HepG2 (cell line): ENCODE data around the gene ZC3H12A. TPM values are rescaled to one million over a fixed set of nuclear protein-coding genes. Genes with fewer than 3 reads are reported as not detected.

Experiments
- ASH2L ChIP-seq: fragments of 300-600, 200-600 bp; sonication (generic); IDR thresholded peaks from 2 replicates; pipeline ENCODE4 v1.7.0; 2017; ENCODE audit warnings: low read depth, mild to moderate bottlenecking, moderate library complexity, mixed read lengths, low read length; ENCODE audit not compliant: insufficient read length
- FOSL1 ChIP-seq: sonication (generic); formaldehyde crosslinking; IDR thresholded peaks from 2 replicates; pipeline ENCODE4 v1.9.0; 2021; ENCODE audit warnings: missing genetic modification reagents, borderline replicate concordance
- HMG20B ChIP-seq: conservative IDR thresholded peaks from 2 replicates; pipeline ENCODE4 v1.6.1; 2016; ENCODE audit warnings: missing genetic modification reagents, missing compliant biosample characterization
- HOXA3 ChIP-seq: sonication (generic); formaldehyde crosslinking; IDR thresholded peaks from 2 replicates; pipeline ENCODE4 v1.5.0; 2020; ENCODE audit warnings: missing genetic modification reagents
- KLF6 ChIP-seq: IDR thresholded peaks from 2 replicates; pipeline ENCODE4 v1.8.0; 2016; ENCODE audit warnings: missing biosample characterization, missing genetic modification reagents
- MXD4 ChIP-seq: IDR thresholded peaks from 2 replicates; pipeline ENCODE4 v1.6.1; 2016; ENCODE audit warnings: mild to moderate bottlenecking, missing biosample characterization, missing genetic modification reagents
- NR2F2 ChIP-seq: IDR thresholded peaks from 2 replicates; pipeline ENCODE4 v1.6.1; 2012; ENCODE audit warnings: low read depth, inconsistent platforms, borderline replicate concordance
- SMARCC2 ChIP-seq: fragments of 450-650 bp; IDR thresholded peaks from 2 replicates; pipeline ENCODE4 v1.6.1; 2017; ENCODE audit warnings: antibody characterized with exemption, mild to moderate bottlenecking
- SP4 ChIP-seq: sonication (generic); formaldehyde crosslinking; IDR thresholded peaks from 2 replicates; pipeline ENCODE4 v1.8.1; 2023; ENCODE audit warnings: mild to moderate bottlenecking, missing genetic modification reagents
- TARDBP ChIP-seq: sonication (generic); formaldehyde crosslinking; IDR thresholded peaks from 2 replicates; pipeline ENCODE4 v1.8.0; 2022; ENCODE audit warnings: mild to moderate bottlenecking, missing genetic modification reagents
- THAP11 ChIP-seq: IDR thresholded peaks from 2 replicates; pipeline ENCODE4 v1.6.1; 2016; ENCODE audit warnings: missing biosample characterization, missing genetic modification reagents
- THAP7 ChIP-seq: sonication (generic); formaldehyde crosslinking; IDR thresholded peaks from 2 replicates; pipeline ENCODE4 v1.8.1; 2023; ENCODE audit warnings: mild to moderate bottlenecking, missing genetic modification reagents
- ZBTB20 ChIP-seq: sonication (generic); formaldehyde crosslinking; IDR thresholded peaks from 2 replicates; pipeline ENCODE4 v1.8.1; 2023; ENCODE audit warnings: missing genetic modification reagents, low read depth, mild to moderate bottlenecking, borderline replicate concordance
- ZBTB40 ChIP-seq, 2 experiments: fragments of 450-650 bp in 1 of 2; sonication (generic) in 1 of 2; formaldehyde crosslinking in 1 of 2; IDR thresholded peaks; 2 replicates each; pipeline versions ENCODE4 v1.6.1 to v1.8.0; 2016 to 2022; ENCODE audit warnings: antibody characterized with exemption in 1 of 2, mild to moderate bottlenecking in 1 of 2, missing genetic modification reagents in 1 of 2
- ZFAT ChIP-seq: sonication (generic); formaldehyde crosslinking; conservative IDR thresholded peaks from 2 replicates; pipeline ENCODE4 v1.8.1; 2023; ENCODE audit warnings: missing genetic modification reagents, inconsistent platforms
- ZFP36L2 ChIP-seq: sonication (generic); formaldehyde crosslinking; IDR thresholded peaks from 2 replicates; pipeline ENCODE4 v1.4.0; 2020; ENCODE audit warnings: missing genetic modification reagents
- ZNF431 ChIP-seq: sonication (generic); formaldehyde crosslinking; IDR thresholded peaks from 2 replicates; pipeline ENCODE4 v1.9.0; 2022; ENCODE audit warnings: missing genetic modification reagents, low read depth, mild to moderate bottlenecking, borderline replicate concordance
- ZNF605 ChIP-seq: sonication (generic); formaldehyde crosslinking; IDR thresholded peaks from 2 replicates; pipeline ENCODE4 v1.8.0; 2022; ENCODE audit warnings: mild to moderate bottlenecking, missing genetic modification reagents
- ZNF777 ChIP-seq: sonication (generic); formaldehyde crosslinking; IDR thresholded peaks from 2 replicates; pipeline ENCODE4 v1.4.0; 2020; ENCODE audit warnings: missing genetic modification reagents
- polyA plus RNA-seq, 8 experiments: library from polyadenylated mRNA; depleted of rRNA in 3 of 8; stranded (reverse) in 7 of 8; unstranded in 1 of 8; fragments of >200 nt; fragmentation: Illumina TruSeq in 4 of 8; extraction: Trizol in 4 of 8; gene quantifications; 2 replicates each; pipeline versions ENCODE4 v1.2.1 to v1.2.3, GENCODE V29; 2011 to 2016; ENCODE audit warnings: low read depth in 4 of 8, missing spikeins in 1 of 8, mixed read lengths in 1 of 8; ENCODE audit not compliant: insufficient read depth in 1 of 8
- total RNA-seq, 5 experiments: library from RNA; depleted of rRNA; stranded (reverse); fragments of >200 nt; fragmentation: Illumina TruSeq; extraction: Trizol; gene quantifications; 2 replicates each; pipeline ENCODE4 v1.2.3, GENCODE V29; 2016; ENCODE audit warnings: low read depth in 1 of 5

Gene ZC3H12A
- total and polyA plus RNA-seq, 2 of the 13 experiments (the other 11 are each of a cell fraction or from before 2014, with no cell fraction given), result 6.8 to 13.3 TPM

GRCh38 chr1:37479255-37480124 lies 5.1 kb downstream of the ZC3H12A start (continued):
- TF ChIP-seq THAP7 (CRISPR knock-in tag), result peak; percentile 26; the same call in 1 of the 2 replicates
- TF ChIP-seq ZNF605 (CRISPR knock-in tag), result peak; percentile 76
- peak; percentile 85; the same call in 1 of the 2 replicates for TF ChIP-seq ZBTB20
- peak; percentile 74 for TF ChIP-seq SP4 (CRISPR knock-in tag)
- 0 out of 2 replicates have a peak, but pooled peaks have one; percentile 27 for TF ChIP-seq HMG20B (CRISPR knock-in tag)
- peak; percentile 41 for TF ChIP-seq ASH2L
- TF ChIP-seq ZFP36L2 (CRISPR knock-in tag), result no peak
- TF ChIP-seq THAP11 (CRISPR knock-in tag), result peak; percentile 80
- no peak for TF ChIP-seq ZBTB40 (IDR thresholded peaks at IDR 0.05)
- TF ChIP-seq ZBTB40 (CRISPR knock-in tag; IDR thresholded peaks at IDR 0.05), result peak; percentile 43; the same call in 1 of the 2 replicates
- TF ChIP-seq ZNF777 (CRISPR knock-in tag), result no peak
- TF ChIP-seq MXD4 (CRISPR knock-in tag), result peak; percentile 58; the same call in 1 of the 2 replicates
- 0 out of 2 replicates have a peak, but pooled peaks have one; percentile 53 for TF ChIP-seq ZNF431 (CRISPR knock-in tag)
- peak; percentile 86 for TF ChIP-seq TARDBP (CRISPR knock-in tag)
- no peak for TF ChIP-seq ZFAT
- TF ChIP-seq SMARCC2, result no peak
- peak; percentile 84 for TF ChIP-seq FOSL1
- no peak for TF ChIP-seq NR2F2
- peak; percentile 64; the same call in 1 of the 2 replicates for TF ChIP-seq HOXA3 (CRISPR knock-in tag)
- TF ChIP-seq KLF6, result peak; percentile 56; the same call in 1 of the 2 replicates
